Measurements from ENCODE around the gene CDX1.
"Not testable (repeated sequence)": the region's sequence is repeated elsewhere in the genome, so short reads cannot be mapped to it uniquely, and the experiment has no call there.

Gene CDX1

DNA sequence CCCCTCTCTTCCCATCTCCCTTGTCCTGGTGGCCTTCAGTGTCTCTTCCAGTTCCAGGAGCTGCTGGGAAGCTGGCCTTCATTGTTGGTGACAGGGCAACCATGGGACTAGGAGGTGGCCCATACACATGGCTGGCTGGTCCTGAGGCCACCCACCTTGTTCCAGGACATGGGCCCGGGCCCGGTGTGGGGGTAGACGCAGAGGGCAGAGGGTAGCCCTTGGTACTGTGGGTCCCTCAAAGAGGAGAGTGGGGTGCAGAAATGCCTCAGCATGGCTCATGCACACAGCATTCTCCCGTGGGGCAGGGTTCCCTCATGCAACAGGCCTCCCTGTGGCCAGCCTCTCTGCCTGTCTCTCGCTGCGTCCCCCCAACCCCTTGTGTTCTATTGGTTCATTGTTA, 44.1 kb downstream of the CDX1 start:
- DNase-seq: no peak

DNA sequence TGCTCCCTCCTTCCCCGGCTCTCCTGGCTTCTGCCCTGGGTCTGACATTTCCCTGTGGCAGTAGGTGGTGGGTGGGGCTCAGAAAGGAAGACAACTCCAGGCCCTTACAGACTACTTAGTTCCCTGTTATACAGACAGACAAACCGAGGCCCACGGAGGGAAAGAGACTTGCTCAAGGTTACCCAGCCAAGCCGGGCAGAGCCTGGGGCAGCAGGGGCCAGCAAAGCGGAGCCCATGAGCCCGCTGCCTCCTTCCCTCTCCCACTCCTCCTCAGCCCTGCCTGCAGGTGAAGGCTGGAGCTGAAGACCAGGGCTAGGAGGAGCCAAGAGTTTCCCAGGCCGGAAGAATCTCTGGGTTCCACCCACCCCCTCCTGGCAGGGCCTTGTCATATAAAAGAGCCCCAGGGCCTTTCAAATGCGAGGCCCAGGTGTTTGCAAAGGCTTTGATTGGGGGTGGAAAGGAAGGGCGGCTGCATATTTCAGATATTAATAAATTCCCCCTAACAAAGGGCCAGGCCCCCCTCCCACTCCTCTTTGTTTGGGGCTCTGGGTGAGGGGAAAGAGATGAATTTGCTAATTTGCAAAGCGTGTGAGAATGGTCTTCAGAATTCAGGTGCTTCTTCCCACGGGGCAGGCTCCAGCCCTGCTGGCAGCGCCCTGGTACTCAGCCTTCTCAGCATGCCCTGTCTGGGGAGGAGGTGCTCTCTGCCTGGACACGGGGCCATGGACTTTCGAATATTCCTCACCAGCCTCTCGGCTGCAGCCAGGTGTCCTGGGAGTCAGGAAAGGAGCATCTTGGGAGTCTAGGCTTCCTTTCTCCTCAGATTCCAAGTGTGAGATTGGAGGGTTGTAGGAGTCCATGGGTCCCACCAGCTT, 44.8 kb downstream of the CDX1 start:
- no peak for DNase-seq

DNA sequence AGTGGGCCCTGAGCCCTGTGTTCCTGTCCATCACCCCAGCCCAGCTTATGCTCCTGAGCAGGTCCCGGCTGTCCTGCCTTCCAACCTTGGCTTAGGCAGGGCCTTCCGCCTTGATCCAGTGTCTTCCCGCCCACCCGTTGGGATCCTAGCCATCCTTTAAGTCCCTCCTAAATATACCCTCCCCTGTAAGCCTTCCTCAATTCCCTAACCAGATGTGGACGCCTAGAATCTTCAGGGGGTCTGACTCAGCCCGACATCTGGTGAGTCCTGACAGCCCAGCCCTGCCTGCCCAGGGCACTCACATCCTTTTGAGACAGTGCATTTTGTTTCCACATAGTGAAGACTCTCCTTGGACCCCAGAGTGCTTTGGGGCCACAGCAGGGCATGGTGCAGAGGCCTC, 47.0 kb downstream of the CDX1 start:
- DNase-seq: no peak

DNA sequence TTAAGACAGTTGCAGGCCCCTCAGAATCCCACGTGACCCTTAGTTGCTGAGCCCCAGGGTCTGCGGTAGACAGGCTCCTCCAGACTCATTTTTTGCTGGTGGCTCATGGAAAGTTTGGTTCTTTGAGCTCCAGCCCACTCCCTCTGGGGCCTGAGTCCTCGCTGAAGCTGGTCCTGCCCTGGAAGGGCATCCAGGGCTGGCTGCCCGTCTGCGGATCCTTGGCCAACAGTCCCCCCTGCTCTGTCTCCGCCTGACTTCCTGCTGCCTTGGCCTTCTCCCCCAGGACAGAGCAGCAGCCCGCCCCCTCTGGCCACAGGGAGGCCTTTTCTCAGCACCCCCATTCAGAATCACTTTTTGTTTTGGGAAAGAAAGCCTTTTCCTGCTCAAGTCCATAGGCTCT, 47.7 kb downstream of the CDX1 start:
- DNase-seq: no peak

DNA sequence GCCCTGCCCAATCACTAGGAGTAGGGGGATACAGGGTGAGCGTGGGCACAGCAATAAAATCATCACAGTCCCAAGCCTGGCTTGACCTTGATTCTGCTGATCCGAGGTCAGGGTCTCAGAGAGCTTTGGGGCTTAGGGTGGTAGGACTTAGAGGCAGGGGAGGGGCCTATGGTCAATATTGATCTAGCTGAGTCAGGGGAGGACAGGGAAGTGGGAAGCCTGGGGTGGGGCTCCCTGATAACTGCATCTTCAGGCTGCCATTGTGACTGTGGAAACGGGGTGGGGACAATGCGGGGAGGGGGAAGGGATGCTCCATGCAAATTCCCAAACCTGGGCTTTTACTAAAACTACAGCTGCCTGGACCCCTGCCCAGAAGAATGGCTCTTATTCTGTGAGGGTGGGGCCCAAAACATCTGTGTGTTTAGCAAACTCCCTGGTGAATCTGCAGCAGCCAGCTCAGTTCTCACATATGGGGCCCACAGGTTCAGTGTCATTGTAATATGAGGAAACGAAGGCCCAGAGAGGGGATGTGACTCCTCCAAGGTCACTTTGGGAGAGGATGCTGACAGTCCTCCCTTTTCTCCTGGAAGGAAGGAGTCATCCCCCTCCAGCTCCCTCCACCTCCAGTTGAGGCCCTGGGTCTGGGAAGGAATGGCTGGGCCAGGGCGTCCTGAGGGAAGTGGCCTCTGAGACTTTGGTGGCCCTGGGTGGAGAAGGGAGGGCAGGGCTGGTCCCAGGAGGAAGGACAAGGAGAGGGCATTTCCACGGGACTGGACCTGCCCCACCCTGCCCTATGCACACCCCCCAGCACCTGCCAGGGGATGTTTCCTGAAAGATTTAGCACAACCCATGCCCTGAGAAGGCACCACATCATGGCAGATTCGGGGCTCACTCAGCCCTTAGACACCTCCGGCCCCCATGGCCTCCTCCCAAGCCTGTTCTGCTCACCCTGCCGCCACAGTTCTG, 49.7 kb downstream of the CDX1 start:
- no peak for DNase-seq

DNA sequence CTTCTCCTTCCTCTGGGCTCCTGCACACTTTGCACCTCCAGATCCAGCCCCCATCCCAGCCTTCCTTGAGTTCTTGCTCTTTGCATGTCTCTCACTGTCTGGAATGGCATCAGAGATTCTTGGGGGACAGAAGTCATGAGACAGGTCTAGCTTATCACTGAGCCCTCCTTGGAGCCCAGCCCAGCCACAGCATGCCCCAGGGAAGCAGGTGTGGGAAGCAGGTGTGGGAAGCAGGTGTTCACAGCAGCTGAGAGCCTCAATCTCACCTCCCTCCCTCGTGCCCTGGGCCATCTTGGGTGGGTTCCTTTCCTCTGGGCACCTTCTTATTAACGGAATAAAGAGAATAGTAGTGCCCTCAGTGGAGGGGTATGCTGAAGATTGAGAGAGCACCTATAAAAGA, 50.5 kb downstream of the CDX1 start:
- no peak for DNase-seq

DNA sequence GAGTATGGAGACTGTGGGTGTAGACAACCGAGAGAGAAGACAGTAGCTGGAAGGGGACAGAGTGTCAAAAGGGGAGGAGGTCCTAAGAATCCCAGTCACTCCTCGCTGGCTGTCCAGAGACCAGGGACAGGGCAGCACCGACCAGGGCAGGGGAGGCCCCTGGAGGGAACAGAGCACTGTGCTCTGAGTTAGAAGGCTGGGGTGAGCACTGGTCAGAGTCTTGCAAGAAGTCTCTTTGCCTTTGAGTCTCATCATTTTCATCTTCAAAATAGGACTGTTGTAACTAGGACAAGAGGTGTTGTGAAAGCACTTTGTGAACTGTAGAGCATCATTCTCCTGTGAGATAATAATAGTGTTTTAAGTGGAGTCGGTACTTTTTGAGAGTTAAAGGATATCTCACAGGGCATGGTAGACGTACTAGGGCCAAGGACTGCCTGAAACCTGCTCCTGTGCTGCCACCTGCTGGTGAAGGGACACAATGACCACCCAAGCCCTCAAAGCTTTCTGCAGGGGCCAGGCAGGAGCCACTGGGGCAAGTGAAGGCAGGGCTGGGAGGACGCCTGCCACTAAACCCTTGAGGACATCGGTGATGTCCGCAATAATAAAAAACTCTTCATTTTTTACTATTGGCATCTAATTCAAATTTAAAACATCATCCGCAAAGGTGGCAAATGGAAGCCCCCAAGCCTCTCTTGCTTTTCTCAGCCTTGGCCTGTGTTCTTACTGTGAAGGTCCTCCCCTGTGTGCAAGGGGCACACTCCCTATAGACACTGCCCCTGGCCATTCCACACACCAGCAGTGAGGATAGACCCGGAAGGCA, 51.5 kb downstream of the CDX1 start:
- peak; percentile 64 for DNase-seq

DNA sequence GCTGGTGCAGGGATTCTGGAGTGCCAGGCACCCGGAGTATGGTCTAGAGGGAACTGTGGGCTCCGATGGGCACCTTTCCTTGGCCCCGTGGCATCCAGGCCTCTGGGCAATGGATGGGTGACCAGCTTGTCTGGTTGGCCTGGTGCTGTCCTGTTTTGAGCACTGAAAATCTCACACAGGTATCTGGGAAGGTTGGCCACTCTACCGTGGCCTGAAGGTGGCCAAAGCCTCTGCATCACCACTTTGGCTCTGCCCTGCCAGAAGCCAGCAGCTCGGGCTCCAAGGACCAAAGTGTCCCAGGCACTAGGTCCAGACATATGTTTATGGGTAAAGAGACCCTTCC, 52.1 kb downstream of the CDX1 start:
- no peak for DNase-seq

DNA sequence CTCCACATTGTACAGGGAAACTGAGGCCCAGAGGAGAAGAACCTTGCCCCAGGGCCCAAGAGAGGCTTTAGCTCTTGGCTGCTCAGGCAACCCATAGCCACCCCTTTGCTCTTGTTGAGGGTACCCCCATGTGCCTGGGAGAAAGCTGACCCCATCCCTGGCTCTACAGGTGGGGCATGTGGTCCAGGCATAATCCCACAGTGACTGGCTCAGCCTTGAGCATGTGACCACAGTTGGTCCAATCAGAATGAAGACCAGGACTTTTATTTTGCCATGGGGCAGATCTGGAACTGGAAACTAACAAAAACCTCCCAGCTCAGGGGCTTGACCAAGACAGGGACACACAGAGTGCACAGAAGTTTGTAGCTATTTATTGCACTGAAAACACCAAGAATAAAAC, 52.6 kb downstream of the CDX1 start:
- no peak for DNase-seq

DNA sequence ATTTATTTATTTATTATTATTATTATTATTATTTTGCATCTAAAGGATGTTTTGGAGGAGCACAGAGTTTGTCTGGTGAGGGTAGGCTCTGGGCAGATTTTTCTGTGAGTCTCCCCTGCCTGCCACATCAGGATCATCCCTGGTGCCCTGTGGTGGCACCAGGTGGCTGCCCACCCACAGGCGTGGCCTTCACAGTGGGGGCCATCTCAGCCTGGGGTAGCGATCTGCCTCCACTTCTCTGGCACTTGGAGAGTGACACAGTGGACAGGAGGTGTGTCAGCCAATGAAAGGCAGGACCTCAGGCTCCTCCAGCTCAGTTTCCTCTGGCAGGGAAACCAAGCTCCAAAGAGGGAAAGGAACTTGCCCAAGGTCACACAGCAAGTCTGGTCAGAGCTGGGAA, 53.3 kb downstream of the CDX1 start:
- DNase-seq: no peak

DNA sequence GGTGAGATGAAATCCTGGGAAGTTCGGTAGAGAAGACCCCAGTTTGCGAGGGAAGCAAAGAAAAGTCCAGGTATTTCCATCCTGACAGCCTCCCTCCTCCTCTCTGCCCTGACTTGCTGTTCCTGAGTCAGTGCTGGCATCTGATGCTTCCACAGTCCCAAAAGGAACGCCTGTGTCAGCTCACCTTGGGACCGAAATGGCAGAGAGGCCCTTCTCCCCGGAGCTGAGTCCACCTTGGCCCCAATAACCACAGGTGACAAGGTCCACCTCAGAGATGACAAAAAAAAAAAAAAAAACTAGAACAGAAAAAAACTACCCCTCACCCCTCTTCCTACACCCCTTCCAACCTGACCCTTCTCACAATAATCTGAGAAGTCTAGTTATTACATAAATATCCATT, 54.9 kb downstream of the CDX1 start:
- no peak for DNase-seq

DNA sequence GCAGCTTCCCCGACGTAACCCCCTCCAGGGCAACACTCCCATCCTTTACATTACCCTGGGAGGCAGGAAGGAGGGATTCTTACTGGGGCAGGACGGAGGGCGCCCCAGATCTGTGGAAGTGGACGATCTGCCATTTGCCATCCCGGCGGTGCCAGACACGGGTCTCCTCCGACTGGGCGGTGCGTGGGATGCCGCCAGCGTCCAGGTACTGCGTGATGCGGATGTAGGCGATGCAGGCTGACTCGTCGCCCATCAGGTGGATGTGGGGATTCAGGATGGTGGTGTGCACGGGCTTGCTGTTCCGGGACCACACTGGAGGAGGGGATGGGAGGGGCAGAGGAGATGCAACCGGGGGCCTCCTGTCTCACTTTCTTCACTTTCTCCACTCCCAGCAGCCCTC, 56.3 kb downstream of the CDX1 start:
- DNase-seq: no peak

DNA sequence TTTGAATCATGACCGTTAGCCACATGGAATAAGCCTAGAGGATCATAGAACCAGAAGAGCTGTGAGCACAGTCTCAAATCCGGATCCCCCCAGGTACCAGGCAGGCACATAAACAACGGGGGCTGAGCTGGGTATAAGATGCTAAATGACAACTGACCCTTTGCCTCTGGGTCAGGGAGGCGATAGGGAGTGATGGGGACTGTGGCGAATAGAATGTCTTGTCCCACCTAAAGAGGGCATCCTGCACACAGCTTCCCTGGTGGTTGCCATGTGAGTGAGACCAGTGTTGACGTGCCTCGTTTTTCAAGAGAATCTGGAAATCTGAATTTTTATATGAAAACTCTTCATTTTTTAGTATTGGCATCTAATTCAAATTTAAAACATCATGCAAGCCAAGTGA, 56.9 kb downstream of the CDX1 start:
- DNase-seq: no peak

DNA sequence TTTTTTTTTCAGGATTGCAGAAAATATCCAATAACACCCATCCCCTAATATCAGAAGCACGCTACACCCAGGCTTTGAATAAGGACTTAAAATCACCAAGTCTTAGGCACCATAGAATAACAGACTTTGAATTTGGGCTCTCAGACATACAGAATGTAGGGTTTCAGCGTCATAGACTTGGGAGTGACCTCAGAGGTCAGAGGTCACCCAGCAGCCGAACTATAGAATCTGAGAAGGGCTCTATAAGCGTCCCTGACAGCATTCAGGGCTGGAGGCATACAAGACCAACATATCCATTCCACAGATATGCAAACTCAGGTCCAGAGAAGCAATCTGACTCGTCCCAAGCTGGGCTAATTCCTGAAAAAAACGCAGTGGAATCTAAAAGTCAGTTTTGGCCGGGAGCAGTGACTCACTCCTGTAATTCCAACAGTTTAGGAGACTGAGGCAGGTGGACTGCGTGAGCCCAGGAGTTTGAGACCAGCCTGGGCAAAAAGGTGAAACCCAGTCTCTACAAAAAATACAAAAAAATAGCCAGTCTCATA, 58.0 kb downstream of the CDX1 start:
- no peak for DNase-seq

DNA sequence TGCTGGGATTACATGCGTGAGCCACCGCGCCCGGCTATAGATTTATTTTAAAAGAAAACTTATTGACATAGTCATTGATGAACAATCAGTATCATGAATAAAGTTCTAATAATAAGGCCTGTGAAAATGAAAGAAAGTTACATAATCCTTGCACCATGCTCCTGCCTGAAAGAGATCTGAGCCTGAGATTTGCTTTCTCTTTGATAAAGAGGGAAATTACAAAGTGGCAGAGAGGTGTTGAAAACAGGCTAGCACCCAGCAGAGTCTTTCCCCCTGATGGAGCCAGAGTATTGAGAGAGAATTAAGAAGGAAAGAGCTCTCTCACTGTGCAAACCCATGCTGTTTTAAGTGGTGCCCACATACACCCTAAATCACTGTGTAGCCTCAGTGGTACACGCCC, 60.5 kb downstream of the CDX1 start:
- no peak for DNase-seq

DNA sequence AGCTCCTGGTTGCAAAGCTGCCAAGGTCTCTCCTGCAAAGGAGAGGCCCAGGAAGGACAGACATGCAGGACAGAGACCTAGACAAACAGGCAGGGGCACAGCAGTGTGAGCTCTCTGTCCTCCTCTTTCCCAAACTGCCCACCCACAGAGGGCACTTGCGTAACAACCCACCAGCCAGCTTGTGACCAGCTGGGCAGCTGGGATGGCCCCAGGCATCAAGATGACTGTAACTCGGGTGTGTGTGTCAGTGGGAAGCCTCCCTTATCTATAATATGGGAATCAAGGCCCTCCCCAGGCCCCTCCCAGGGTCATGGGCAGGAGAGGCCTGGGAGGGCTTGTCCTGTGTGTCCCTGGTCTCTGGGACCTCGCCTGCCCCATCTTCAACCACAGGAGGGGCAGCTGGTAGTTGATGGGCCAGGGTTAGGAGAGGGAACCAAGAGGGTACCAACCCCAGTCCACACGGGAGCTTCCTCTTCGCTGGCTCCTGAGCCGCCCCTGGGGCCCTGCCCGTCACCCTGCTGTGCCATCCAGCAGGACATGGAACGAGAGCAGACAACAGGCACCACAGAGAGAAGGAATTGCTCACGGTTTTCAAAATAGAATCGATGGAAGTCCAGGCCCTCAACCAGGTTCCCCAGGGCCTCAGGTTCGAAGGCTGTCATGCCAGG, 61.2 kb downstream of the CDX1 start:
- DNase-seq: no peak

DNA sequence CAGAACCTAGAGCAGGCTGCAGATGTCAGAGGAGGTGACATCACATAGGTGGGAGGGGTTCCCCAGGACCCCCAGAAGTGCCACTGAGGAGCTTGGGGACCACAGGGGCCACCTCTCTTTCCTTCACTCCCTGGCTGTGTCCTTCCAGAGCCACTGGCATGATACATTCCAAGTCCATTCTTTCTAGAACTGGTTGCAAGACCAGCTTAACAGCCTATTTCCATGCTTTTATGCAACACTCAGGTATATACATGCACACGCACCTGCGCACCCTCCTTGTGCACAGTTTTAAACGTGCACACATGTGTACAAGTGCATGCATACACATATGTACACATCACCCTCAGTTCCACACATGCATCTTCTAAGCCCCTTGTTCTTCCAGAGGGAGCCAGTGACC, 63.0 kb downstream of the CDX1 start:
- DNase-seq: no peak

DNA sequence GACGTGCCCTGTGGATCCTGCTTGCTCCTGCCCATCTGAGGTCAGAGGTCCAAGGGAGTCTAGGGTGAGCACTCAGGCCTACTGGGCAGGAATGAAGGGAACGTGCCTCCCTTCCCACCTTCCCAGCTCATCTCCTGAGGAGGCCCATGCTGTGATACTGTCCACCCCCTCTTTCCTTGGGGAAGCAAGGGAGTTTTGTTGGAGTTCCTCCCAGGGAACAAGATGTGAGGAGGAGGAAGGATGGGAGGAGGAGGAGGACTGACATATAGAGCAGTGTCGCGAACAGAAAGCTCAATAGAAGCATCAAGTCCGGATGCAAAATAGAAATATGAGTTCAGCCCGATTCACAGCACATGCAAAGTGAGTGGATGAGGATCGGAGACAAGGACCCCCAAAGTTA, 64.3 kb downstream of the CDX1 start:
- DNase-seq: no peak

DNA sequence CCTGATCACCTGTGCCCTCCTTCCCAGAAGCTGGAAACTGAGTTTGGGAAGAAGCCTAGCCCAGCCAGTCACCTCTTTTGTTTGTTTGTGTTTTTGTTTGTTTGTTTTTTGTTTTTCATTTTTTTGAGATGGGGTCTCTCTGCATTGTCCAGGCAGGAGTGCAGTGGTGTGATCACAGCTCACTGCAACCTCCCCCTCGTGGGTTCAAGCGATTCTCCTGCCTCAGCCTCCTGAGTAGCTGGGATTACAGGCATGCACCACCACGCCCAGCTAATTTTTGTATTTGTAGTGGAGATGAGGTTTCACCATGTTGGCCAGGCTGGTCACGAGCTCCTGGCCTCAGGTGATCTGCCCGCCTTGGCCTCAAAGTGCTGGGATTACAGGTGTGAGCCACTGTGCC, 67.1 kb downstream of the CDX1 start:
- DNase-seq: not testable (repeated sequence)
